Cortex of kidney (tissue), 1 donor: ENCODE measurements around the gene LTB4R2.

Experiments
- DNase-seq: peaks from one replicate; lab custom pipeline; 2025; lab: John Stamatoyannopoulos, UW

LTB4R2 gene

DNA sequence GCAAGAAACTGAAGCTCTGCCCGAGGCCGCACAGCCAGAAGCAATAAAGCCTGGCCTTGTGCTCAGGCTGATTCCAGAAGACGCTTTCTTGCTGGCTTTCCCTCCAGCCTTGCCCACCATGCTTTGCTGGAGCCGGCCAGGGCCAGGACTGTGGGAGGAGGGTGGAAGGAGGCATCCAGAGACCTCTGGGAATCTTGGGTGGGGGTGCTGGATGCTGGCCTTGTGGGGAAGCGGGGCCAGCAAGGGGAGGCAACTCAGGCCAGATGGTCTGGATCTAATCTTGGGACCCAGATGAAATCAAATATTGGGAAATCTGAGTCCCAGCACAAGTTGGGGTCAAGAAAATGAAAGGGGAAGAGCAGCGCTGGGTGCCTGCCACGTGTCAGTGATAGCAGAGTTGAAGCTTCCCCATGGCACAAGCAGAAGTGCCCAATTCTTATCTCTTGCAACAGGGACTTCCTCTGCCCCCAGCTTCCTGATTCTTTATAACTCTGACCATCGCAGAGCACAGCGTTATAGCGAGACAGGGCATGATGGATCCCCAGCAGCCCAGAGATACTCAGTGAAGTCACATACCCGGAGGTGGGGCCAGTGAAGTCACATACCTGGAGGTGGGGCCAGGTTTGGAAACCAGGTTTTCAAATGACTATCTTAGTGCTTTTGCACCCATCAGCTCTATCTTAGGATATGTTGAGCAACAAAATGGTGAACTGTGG lies 32.2 kb upstream of the LTB4R2 start:
- no peak for DNase-seq

DNA sequence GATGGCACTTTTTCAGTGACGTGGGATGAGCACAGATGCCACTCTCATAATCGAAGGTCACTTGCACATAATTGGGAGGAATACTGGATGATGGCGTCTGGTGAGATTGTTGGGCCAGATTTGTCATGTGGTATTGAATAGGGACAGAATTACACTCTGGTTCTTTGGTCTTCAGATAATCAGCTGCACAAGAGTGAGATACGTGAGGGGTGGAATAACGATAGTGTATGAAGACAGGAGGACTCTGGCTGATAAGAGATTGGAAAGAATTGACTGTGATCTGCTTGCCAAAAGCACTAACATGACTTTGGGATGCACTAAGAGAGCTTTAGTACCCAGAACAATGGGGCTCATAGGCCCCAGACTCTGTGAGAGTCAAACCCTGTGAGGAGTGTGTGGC lies 31.5 kb upstream of the LTB4R2 start:
- no peak for DNase-seq

GRCh38 chr14:24279301-24280186 lies 30.4 kb upstream of the LTB4R2 start:
- DNase-seq: no peak

DNA sequence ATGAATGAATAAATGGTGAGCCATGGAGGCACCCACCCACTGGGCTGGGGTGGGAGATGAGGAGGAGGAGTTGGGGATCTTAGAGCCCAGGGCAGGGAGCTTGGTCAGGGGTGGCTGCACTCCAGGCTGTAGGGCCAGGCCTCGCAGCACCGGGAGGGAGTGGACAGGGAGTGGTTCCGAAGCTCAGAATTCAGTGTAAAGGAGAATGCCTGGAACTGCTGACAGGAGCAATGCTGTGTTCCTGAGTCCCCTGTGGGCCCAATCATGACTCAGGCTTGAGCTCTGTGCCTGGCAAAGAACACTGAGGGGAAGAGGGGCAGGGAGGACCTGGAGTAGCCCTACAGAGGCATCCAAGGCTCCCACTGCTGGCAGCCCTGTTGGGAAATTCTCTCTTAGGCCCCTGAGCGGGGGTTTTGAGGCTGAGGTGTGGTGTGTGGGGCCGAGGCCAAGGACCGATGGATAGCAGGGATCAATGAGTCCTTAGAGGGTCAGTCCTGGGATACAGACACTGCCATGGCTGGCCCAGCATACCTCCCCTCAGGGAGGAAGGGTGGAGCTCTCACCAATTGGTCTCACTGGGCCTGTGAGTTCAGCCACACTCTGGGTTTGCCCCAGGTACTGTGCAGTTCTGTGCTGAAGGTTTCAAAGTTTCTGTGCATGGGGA lies 29.0 kb upstream of the LTB4R2 start:
- no peak for DNase-seq

DNA sequence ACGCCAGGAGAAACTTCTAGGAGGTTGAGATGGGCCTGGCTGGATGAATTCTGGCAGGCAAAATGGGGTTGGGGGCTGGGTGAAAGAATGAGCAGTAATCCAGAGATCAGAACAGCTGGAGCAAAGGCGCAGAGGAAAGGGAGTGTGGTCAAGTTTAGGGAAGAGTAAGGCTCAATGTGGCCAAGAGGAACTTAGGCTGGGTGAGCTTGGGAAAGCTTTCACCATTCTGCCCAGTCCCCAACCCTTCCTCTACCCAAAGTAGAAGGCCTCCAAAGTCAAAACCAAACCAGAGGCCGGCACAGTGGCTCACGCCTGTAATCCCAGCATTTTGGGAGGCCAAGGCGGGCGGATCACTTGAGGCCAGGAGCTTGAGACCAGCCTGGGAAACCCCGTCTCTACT lies 28.3 kb upstream of the LTB4R2 start:
- no peak for DNase-seq

GRCh38 chr14:24282736-24283135 lies 27.2 kb upstream of the LTB4R2 start:
- no peak for DNase-seq

DNA sequence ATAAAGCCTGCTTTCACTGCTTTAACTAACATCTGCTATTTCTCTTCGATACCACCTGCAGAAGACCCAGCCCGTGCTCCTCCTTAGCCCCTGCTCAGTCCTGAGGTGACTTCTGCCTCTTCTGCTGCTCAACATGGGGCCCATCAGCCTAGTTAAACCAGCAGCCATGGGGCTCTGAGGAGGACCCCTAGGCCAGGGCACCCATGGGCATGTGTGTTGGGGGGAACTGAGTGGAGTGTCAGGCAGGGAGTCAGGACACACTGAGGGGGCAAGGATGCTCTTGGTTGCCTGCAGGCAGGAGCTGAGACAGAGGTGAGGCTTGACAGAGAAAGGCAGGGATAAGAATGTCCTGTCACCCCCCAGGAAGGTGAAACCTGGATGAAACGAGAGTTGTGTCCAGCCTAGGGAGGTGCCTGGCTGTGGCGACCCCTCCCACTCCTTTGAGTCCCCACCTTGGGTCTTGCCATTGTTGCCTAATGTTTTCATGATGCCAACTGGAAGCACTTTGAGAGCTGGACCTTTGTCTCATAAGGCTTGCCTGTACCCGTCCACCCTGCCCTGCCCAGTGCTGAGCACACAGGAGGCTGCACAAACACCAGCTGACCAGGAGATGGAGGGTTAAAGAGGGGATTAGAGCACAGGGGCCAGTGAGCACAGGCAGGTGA lies 26.0 kb upstream of the LTB4R2 start:
- DNase-seq: no peak

DNA sequence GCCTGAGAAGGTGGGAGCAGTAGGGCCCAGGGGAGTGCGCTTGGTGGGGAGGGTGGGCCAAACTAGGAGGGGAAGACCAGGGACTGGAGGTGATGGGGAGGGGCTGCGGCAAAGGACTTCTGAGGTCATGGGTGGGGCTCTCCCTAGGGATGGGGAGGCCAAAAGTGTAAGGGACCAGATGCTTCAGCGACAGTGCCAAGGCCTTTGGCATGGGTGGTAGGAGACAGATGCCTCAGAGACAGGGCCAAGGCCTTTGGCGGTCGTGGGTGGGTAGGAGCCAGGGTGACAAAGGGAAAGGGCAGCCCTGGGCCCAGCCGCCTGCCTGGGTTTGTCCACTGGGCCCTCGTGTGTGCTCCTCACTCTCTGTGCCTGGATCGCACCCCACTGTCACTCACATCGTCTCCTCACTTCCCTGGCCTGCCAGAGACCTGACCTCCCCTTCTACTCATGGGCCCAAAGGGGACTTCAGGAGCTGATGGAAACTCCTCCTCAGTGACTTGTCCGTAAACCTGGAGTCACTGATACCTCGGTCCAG lies 25.4 kb upstream of the LTB4R2 start:
- DNase-seq: no peak

DNA sequence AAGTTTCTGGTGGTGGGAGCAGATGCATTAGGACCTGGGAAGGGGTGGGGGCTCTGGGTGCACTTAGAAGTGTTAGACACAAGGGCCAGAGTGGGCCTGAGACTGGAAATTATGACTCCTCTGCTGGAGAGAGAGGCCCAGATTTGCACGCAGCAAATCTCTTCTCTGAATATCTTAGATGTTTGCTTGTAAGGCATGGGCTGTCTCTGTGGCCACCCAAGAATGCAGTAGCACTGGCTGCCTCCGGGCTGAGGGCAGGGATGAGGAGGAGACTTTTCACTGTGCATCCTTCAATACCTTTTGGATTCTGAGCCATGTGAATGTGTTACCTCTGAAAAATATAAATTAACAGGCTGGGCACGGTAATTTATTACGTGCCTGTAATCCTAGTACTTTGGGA lies 24.6 kb upstream of the LTB4R2 start:
- no peak for DNase-seq

- no peak for DNase-seq
These were observed 22.9 kb upstream of the LTB4R2 start for GRCh38 chr14:24286996-24287395.

GRCh38 chr14:24289649-24290280 lies 20.2 kb upstream of the LTB4R2 start:
- DNase-seq: no peak

GRCh38 chr14:24290746-24291145 lies 19.2 kb upstream of the LTB4R2 start:
- DNase-seq: no peak

- DNase-seq: no peak
These were observed 18.4 kb upstream of the LTB4R2 start for GRCh38 chr14:24291446-24292117.

GRCh38 chr14:24292118-24292807 lies 17.7 kb upstream of the LTB4R2 start:
- no peak for DNase-seq

- no peak for DNase-seq
These were observed 16.4 kb upstream of the LTB4R2 start for GRCh38 chr14:24293525-24293924.

GRCh38 chr14:24296341-24297157 lies 13.4 kb upstream of the LTB4R2 start:
- DNase-seq: no peak

DNA sequence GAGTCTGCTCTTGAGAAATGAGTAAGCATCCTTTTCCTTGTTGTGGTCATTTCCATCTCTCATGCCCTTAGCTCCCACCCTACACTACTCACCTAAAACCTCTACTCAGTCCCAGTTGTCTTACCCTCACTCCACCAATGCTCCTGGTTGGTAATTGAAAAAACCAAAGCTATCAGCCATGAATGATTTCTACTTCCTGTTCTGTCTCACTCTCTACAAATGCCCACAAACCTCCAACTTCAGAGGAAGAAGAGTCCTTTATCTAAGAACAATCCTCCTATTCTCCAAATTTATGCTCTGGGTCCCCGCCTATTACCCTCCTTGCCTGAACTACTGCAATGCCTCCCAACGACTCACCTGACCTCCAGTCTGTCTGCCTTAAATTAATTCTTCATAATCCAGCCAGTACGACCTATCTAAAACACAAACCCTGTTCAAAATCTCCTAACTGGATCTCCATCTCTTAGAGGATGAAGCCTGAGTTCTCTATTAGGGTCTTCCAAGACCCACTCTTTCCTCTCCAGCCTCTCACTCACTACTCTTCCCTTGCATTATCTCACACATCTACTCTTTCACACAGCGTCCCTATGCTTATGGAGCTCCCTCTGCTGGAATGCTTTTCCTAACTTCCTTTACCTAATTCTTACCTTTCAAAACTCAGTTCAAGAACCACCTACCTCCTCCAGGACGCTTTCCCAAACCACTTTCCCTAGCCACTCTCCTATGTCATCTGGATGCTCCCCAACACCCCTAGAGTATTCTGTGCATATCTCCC lies 12.6 kb upstream of the LTB4R2 start:
- DNase-seq: no peak

- DNase-seq: no peak
These were observed 11.1 kb upstream of the LTB4R2 start for GRCh38 chr14:24298892-24299254.
